K562 (cell line): Measurements from ENCODE around the gene CSMD2. TPM values are rescaled to one million over a fixed set of nuclear protein-coding genes. Genes with fewer than 3 reads are reported as not detected.

ENCODE experiments used
- ATAC-seq: fragments of 200-7000 bp; cut with Tn5 transposase; 3 replicates; pipeline ENCODE4 v1.9.1; 2020; ENCODE audit warnings: moderate library complexity
- BruUV-seq: library from RNA; stranded (reverse); fragments of 400-500 nt; replicated peaks from 2 replicates; lab custom pipeline; 2021; lab: Mats Ljungman, UMichigan
- CTCF ChIA-PET: fragments of 300-600 bp; formaldehyde crosslinking; extraction: SDS; loops from one replicate; lab custom pipeline; 2021; ENCODE audit warnings: low intra/inter-chr PET ratio; lab: Yijun Ruan, JAX
- POLR2A ChIA-PET: fragments of 300-600, 350-650 bp; sonication (Branson Sonifier 250); formaldehyde crosslinking; extraction: SDS; loops from one replicate; lab custom pipeline; 2021; ENCODE audit warnings: antibody characterized with exemption, inconsistent platforms; lab: Yijun Ruan, JAX
- DNase-seq, 4 experiments: peaks; one replicate each; pipeline versions ENCODE4 v3.0.0 to v3.0.0-alpha.2; 2011 to 2018; ENCODE audit warnings: low spot score in 3 of 4, mixed read lengths in 3 of 4; ENCODE audit errors: extremely low read depth in 1 of 4
- FAIRE-seq: peaks from 2 replicates; lab custom pipeline; 2011; peaks lifted over from hg19 to GRCh38; lab: Jason Lieb, UNC
- H2AFZ ChIP-seq: 2 replicates; pipeline ENCODE4 v1.6.0; 2011; ENCODE audit warnings: low read depth, low read length, control low read depth, inconsistent platforms
- H3K27ac ChIP-seq: fragments of 200-600 bp; 3 replicates; pipeline ENCODE4 v1.8.0; 2011; ENCODE audit warnings: low read depth, mild to moderate bottlenecking, control low read depth, inconsistent platforms, low read length, moderate library complexity, mixed read lengths; ENCODE audit errors: extremely low read depth
- H3K27me3 ChIP-seq, 2 experiments: fragments of 300-600 bp in 1 of 2; 2 replicates in 1 of 2; 3 replicates in 1 of 2; pipeline versions ENCODE4 v1.6.0 to v1.8.0; 2011; ENCODE audit warnings: inconsistent platforms in 2 of 2, low read length in 2 of 2, mild to moderate bottlenecking in 1 of 2, mixed read lengths in 1 of 2, moderate library complexity in 1 of 2; ENCODE audit not compliant: control insufficient read depth in 2 of 2, insufficient read depth in 2 of 2
- H3K36me3 ChIP-seq: fragments of 300-600 bp; 3 replicates; pipeline ENCODE4 v1.8.0; 2011; ENCODE audit warnings: mild to moderate bottlenecking, low read length, inconsistent platforms; ENCODE audit not compliant: control insufficient read depth, insufficient read depth
- H3K4me1 ChIP-seq, 2 experiments: fragments of 200-600 bp in 1 of 2; replicated peaks in 1 of 2; 2 replicates in 1 of 2; 3 replicates in 1 of 2; pipeline versions ENCODE4 v1.5.1 to v1.8.0; 2011; ENCODE audit warnings: inconsistent platforms in 2 of 2, low read length in 2 of 2, mild to moderate bottlenecking in 1 of 2, mixed read lengths in 1 of 2, moderate library complexity in 1 of 2; ENCODE audit not compliant: control insufficient read depth in 2 of 2, insufficient read depth in 2 of 2
- H3K4me2 ChIP-seq: 2 replicates; pipeline ENCODE4 v1.6.1; 2011; ENCODE audit warnings: low read length, control low read depth, inconsistent platforms, mixed read lengths; ENCODE audit not compliant: insufficient read depth
- H3K4me3 ChIP-seq: fragments of 200-600 bp; sonication (generic), shearing (Covaris generic); 2 replicates; pipeline ENCODE4 v1.5.1; 2016; ENCODE audit warnings: control low read depth, inconsistent platforms
- H3K79me2 ChIP-seq: fragments of 200-600 bp; 3 replicates; pipeline ENCODE4 v1.8.0; 2011; ENCODE audit warnings: low read length, inconsistent platforms; ENCODE audit not compliant: control insufficient read depth, insufficient read depth
- H3K9ac ChIP-seq, 2 experiments: 2 replicates each; pipeline versions ENCODE4 v1.6.0 to v1.6.1; 2011; ENCODE audit warnings: low read depth in 2 of 2, low read length in 2 of 2, control low read depth in 1 of 2, inconsistent platforms in 1 of 2, mild to moderate bottlenecking in 1 of 2, mixed read lengths in 1 of 2; ENCODE audit not compliant: insufficient read depth in 1 of 2
- H3K9me1 ChIP-seq: one replicate; pipeline ENCODE4 v1.6.0; 2011; ENCODE audit warnings: inconsistent platforms, mild to moderate bottlenecking, low read length, moderate library complexity; ENCODE audit not compliant: control insufficient read depth, insufficient read depth
- H3K9me3 ChIP-seq: replicated peaks from 2 replicates; pipeline ENCODE4 v1.5.1; 2011; ENCODE audit warnings: low read depth, low read length, inconsistent platforms; ENCODE audit not compliant: control insufficient read depth, insufficient read depth
- H4K20me1 ChIP-seq: replicated peaks from 2 replicates; pipeline ENCODE4 v1.6.1; 2011; ENCODE audit warnings: low read length, inconsistent platforms, mixed read lengths; ENCODE audit not compliant: control insufficient read depth, insufficient read depth
- LARP7 ChIP-seq: fragments of 450-650 bp; IDR thresholded peaks from 2 replicates; pipeline ENCODE4 v1.6.1; 2016
- PHF8 ChIP-seq: fragments of 200-600 bp; sonication (generic); IDR thresholded peaks from 2 replicates; pipeline ENCODE4 v1.6.1; 2012; ENCODE audit warnings: mixed run types, mild to moderate bottlenecking, inconsistent platforms, low read length, moderate library complexity, borderline replicate concordance
- SMC3 ChIP-seq: conservative IDR thresholded peaks from 2 replicates; pipeline ENCODE4 v1.6.1; 2011; ENCODE audit warnings: low read depth, low read length, improper control_type of control experiment; ENCODE audit not compliant: insufficient read depth
- WGBS: fragments of 100-300 bp; shearing (Covaris generic); methylation state at CpG from one replicate; pipeline ENCODE4 v1.1.6; 2016; ENCODE audit warnings: low coverage, mixed read lengths; ENCODE audit not compliant: insufficient coverage; ENCODE audit errors: missing lambda C conversion rate; 5-methylcytosine and 5-hydroxymethylcytosine counted together
- in situ Hi-C: fragments of 300-500 bp; cut with MboI; formaldehyde crosslinking; loops from 4 replicates; pipeline ENCODE4 v1.15.0; 2018; ENCODE audit warnings: inconsistent platforms, mixed read lengths
- intact Hi-C: fragments of 100-400 bp; cut with micrococcal nuclease; formaldehyde crosslinking; loops from 2 replicates; pipeline ENCODE4 v1.14.2; 2022
- polyA plus RNA-seq, 8 experiments: library from polyadenylated mRNA; depleted of rRNA in 4 of 8; stranded (reverse) in 5 of 8; unstranded in 3 of 8; fragments of >200 nt; fragmentation: Nextera tagmentation in 2 of 8; fragmentation: Illumina TruSeq in 1 of 8; extraction: Ambion mirVana in 2 of 8; extraction: Trizol in 1 of 8; gene quantifications; 2 replicates each; pipeline versions ENCODE4 v1.2.1 to v1.2.3, GENCODE V29; 2011 to 2014; ENCODE audit warnings: inconsistent platforms in 1 of 8, missing spikeins in 1 of 8
- total RNA-seq, 7 experiments: library from RNA; depleted of rRNA in 6 of 7; stranded (reverse); fragments of >200 nt in 6 of 7; fragmentation: Illumina TruSeq in 2 of 7; extraction: Trizol in 2 of 7; gene quantifications; 2 replicates each; pipeline versions ENCODE4 v1.2.1 to v1.2.3, GENCODE V29; 2011 to 2021; ENCODE audit warnings: low replicate concordance in 1 of 7
- TF ChIP-seq, protein P1 (sequence below): IDR thresholded peaks from 3 replicates; pipeline ENCODE4 v1.6.1; 2011; ENCODE audit warnings: borderline replicate concordance, mild to moderate bottlenecking, moderate library complexity; ENCODE audit not compliant: insufficient read length; ENCODE audit errors: extremely low read depth
- TF ChIP-seq, protein P2 (sequence below), 3 experiments: IDR thresholded peaks in 2 of 3; conservative IDR thresholded peaks in 1 of 3; 2 replicates each; pipeline ENCODE4 v1.5.1; 2011 to 2012; ENCODE audit warnings: low read length in 3 of 3, mild to moderate bottlenecking in 3 of 3, control low read depth in 2 of 3, improper control_type of control experiment in 1 of 3, inconsistent platforms in 1 of 3, low read depth in 1 of 3, mixed read lengths in 1 of 3, moderate library complexity in 1 of 3; ENCODE audit not compliant: insufficient read depth in 2 of 3

Gene CSMD2
- total and polyA plus RNA-seq, 9 of the 15 experiments (the other 6 are each of a cell fraction or from before 2014, with no cell fraction given) = not detected

DNA sequence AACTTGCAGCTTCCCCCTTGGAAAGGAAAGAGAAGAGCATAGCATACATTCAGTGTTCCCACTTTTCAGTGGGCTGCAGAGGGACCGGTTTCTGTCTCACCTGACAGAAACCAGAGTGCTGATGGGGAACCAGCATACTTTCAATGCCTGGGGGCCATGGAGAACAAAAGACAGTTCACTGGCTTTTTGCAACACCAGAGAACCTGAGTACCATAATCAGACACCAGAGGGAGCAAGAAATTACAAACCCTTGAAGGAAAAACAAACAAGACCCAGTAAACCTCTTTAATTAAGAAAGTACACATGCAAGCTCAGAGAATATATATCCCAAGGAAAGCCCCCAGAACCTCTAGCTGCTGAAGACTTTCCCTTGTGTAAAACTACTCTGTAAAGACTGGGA lies 51.1 kb downstream of the CSMD2 start:
- H3K9me3 ChIP-seq = no peaks in the 10 kb centered on the region
- DNase-seq (peak in 1 of 4 experiments; percentile 15), FAIRE-seq (no peak), ATAC-seq (no peak)
- H3K27me3 ChIP-seq = no peaks in the 10 kb centered on the region
- CTCF ChIA-PET = no interaction called here
- H3K4me3 ChIP-seq = no peak overlapping the region
- H3K4me1 ChIP-seq = no peaks in the 10 kb centered on the region
- no peak overlapping the region for H3K9ac ChIP-seq
- no peaks in the 10 kb centered on the region for H4K20me1 ChIP-seq
- intact Hi-C loops (no loop called here), in situ Hi-C loops (no loop called here)
- no peak overlapping the region for H2AFZ ChIP-seq
- POLR2A ChIA-PET = no interaction called here
- BruUV-seq = no TSS peak
- no peaks in the 10 kb centered on the region for H3K79me2 ChIP-seq
- WGBS = 0% methylated on average over 1 of the region's 1 CpG
- no peak overlapping the region for H3K27ac ChIP-seq
- no peaks in the 10 kb centered on the region for H3K9me1 ChIP-seq
- no peaks in the 10 kb centered on the region for H3K36me3 ChIP-seq
- H3K4me2 ChIP-seq = no peak overlapping the region
- TF ChIP-seq, protein P1, sequence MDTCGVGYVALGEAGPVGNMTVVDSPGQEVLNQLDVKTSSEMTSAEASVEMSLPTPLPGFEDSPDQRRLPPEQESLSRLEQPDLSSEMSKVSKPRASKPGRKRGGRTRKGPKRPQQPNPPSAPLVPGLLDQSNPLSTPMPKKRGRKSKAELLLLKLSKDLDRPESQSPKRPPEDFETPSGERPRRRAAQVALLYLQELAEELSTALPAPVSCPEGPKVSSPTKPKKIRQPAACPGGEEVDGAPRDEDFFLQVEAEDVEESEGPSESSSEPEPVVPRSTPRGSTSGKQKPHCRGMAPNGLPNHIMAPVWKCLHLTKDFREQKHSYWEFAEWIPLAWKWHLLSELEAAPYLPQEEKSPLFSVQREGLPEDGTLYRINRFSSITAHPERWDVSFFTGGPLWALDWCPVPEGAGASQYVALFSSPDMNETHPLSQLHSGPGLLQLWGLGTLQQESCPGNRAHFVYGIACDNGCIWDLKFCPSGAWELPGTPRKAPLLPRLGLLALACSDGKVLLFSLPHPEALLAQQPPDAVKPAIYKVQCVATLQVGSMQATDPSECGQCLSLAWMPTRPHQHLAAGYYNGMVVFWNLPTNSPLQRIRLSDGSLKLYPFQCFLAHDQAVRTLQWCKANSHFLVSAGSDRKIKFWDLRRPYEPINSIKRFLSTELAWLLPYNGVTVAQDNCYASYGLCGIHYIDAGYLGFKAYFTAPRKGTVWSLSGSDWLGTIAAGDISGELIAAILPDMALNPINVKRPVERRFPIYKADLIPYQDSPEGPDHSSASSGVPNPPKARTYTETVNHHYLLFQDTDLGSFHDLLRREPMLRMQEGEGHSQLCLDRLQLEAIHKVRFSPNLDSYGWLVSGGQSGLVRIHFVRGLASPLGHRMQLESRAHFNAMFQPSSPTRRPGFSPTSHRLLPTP = no peak
- TF ChIP-seq PHF8 (no peak), SMC3 (peak; percentile 22; the same call in 1 of the 2 replicates), LARP7 (no peak)
- TF ChIP-seq, protein P2, sequence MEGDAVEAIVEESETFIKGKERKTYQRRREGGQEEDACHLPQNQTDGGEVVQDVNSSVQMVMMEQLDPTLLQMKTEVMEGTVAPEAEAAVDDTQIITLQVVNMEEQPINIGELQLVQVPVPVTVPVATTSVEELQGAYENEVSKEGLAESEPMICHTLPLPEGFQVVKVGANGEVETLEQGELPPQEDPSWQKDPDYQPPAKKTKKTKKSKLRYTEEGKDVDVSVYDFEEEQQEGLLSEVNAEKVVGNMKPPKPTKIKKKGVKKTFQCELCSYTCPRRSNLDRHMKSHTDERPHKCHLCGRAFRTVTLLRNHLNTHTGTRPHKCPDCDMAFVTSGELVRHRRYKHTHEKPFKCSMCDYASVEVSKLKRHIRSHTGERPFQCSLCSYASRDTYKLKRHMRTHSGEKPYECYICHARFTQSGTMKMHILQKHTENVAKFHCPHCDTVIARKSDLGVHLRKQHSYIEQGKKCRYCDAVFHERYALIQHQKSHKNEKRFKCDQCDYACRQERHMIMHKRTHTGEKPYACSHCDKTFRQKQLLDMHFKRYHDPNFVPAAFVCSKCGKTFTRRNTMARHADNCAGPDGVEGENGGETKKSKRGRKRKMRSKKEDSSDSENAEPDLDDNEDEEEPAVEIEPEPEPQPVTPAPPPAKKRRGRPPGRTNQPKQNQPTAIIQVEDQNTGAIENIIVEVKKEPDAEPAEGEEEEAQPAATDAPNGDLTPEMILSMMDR (IDR thresholded peaks at IDR 0.05 in 2 of 3, conservative IDR thresholded peaks at IDR 0.05 in 1 of 3; ENCODE audit: insufficient read depth in 2 of 3, low read depth in 1 of 3, low read length in 3 of 3) = peak in 2 of 3 experiments; percentile 37 to 40; a peak in 3 of 6 replicates
